PFSK-1 (cell line): ENCODE measurements around the gene UCN2.

ENCODE experiments used
- FOXP2 ChIP-seq: optimal IDR thresholded peaks from 2 replicates; pipeline ENCODE3; 2011; ENCODE audit warnings: borderline replicate concordance, control low read depth, inconsistent platforms; ENCODE audit not compliant: insufficient read depth; ENCODE audit errors: extremely low read length, extremely low read depth
- POLR2AphosphoS5 ChIP-seq: IDR thresholded peaks from 2 replicates; pipeline ENCODE4 v1.6.1; 2012; ENCODE audit warnings: low read depth, mild to moderate bottlenecking, control low read depth, low read length, moderate library complexity
- REST ChIP-seq, 2 experiments: IDR thresholded peaks; 2 replicates each; pipeline versions ENCODE4 v1.6.1 to v1.8.0; 2011 to 2012; ENCODE audit warnings: low read depth in 2 of 2, low read length in 2 of 2, control low read depth in 1 of 2, inconsistent platforms in 1 of 2, mild to moderate bottlenecking in 1 of 2, moderate library complexity in 1 of 2; ENCODE audit not compliant: insufficient read depth in 1 of 2
- SIN3A ChIP-seq: IDR thresholded peaks from 2 replicates; pipeline ENCODE4 v1.6.1; 2012; ENCODE audit warnings: mild to moderate bottlenecking, low read length, moderate library complexity, borderline replicate concordance; ENCODE audit not compliant: insufficient read depth
- TAF1 ChIP-seq: IDR thresholded peaks from 2 replicates; pipeline ENCODE4 v1.6.1; 2012; ENCODE audit warnings: low read length, control low read depth, borderline replicate concordance; ENCODE audit not compliant: insufficient read depth

Gene UCN2

GRCh38 chr3:48601622-48601994 lies 38.0 kb upstream of the UCN2 start:
- TF ChIP-seq POLR2AphosphoS5 = no peak
- no peak for TF ChIP-seq REST (IDR thresholded peaks at IDR 0.05; ENCODE audit: insufficient read depth in 1 of 2, low read depth in 2 of 2, low read length in 2 of 2)
- no peak for TF ChIP-seq SIN3A
- TF ChIP-seq TAF1 = no peak
- no peak for TF ChIP-seq FOXP2

- TF ChIP-seq TAF1 (no peak), SIN3A (no peak), REST (IDR thresholded peaks at IDR 0.05; ENCODE audit: insufficient read depth in 1 of 2, low read depth in 2 of 2, low read length in 2 of 2) (no peak), FOXP2 (no peak), POLR2AphosphoS5 (no peak)
Observed at GRCh38 chr3:48600711-48601621, 37.4 kb upstream of the UCN2 start.

- no peak for TF ChIP-seq REST (IDR thresholded peaks at IDR 0.05; ENCODE audit: insufficient read depth in 1 of 2, low read depth in 2 of 2, low read length in 2 of 2)
- TF ChIP-seq FOXP2 = no peak
- TF ChIP-seq SIN3A = no peak
- no peak for TF ChIP-seq TAF1
- no peak for TF ChIP-seq POLR2AphosphoS5
Observed at GRCh38 chr3:48599509-48600285, 36.1 kb upstream of the UCN2 start.

- TF ChIP-seq FOXP2 (no peak), REST (IDR thresholded peaks at IDR 0.05; ENCODE audit: insufficient read depth in 1 of 2, low read depth in 2 of 2, low read length in 2 of 2) (no peak), TAF1 (no peak), SIN3A (no peak)
Observed at GRCh38 chr3:48599077-48599501, 35.5 kb upstream of the UCN2 start.
